Endometrium (tissue), 2 donors: ENCODE results near the gene COL6A1.
"Not testable (repeated sequence)": the region's sequence is repeated elsewhere in the genome, so short reads cannot be mapped to it uniquely, and the experiment has no call there.

Source experiments
- FAIRE-seq: peaks from 2 replicates; lab custom pipeline; 2012; peaks lifted over from hg19 to GRCh38; lab: Jason Lieb, UNC
- donor health status: control.
- donor health status: control.

The COL6A1 gene

DNA sequence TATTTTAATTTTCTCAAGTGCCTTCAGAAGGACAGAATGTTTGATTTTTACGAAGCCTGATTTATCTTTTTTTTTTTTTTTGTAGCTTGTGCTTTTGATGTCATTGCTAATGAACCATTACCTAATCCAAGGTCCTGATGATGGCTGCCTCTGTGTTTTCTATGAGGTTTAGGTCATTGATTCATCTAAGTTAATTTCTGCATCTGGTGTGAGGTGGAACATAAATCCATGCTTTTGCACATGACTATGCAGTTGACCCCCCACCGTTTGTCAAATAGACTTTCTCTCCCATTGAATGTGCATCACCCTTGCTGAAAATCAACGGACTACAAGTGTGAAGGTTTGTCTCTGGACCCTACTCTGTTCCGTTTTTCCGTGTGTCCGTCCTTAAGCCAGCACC is 50.5 kb downstream of the COL6A1 start:
- no peak for FAIRE-seq

DNA sequence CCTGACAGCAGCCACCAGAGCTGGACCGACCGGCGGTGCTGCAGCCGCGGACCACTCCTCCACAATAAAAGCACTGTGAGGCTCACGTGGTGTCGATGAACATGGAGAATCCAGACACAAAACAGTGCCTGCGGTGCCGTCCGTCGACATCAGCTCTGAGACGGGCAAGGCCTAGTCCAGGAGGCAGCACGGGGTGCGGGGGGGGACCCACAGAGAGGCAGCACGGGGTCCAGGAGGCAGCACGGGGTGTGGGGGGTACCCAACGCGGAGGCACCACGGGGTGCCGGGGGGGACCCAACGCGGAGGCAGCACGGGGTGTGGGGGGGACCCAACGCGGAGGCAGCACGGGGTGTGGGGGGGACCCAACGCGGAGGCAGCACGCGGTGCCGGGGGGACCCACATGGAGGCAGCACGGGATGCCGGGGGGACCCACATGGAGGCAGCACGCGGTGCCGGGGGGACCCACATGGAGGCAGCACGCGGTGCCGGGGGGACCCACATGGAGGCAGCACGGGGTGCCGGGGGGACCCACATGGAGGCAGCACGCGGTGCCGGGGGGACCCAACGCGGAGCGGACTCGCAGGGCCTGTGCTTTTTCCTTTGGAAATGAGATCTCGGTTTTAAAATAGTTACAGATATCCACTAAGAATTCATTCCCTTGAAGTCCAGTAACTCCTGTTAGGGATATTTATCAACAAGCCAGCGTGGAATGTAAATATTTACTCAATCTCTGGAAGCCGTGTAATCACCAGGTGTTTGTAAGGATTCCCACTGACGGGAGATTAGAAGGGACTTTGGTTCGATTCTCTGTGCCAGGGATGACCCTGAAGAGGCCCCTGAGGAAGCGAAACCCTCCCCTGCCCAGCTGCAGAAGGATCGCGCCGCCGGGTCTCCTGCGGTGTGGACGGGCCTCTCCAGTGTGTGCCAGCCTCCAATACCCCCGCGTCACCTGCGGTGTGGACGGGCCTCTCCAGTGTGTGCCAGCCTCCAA is 52.1 kb downstream of the COL6A1 start:
- FAIRE-seq: peak; percentile 33

DNA sequence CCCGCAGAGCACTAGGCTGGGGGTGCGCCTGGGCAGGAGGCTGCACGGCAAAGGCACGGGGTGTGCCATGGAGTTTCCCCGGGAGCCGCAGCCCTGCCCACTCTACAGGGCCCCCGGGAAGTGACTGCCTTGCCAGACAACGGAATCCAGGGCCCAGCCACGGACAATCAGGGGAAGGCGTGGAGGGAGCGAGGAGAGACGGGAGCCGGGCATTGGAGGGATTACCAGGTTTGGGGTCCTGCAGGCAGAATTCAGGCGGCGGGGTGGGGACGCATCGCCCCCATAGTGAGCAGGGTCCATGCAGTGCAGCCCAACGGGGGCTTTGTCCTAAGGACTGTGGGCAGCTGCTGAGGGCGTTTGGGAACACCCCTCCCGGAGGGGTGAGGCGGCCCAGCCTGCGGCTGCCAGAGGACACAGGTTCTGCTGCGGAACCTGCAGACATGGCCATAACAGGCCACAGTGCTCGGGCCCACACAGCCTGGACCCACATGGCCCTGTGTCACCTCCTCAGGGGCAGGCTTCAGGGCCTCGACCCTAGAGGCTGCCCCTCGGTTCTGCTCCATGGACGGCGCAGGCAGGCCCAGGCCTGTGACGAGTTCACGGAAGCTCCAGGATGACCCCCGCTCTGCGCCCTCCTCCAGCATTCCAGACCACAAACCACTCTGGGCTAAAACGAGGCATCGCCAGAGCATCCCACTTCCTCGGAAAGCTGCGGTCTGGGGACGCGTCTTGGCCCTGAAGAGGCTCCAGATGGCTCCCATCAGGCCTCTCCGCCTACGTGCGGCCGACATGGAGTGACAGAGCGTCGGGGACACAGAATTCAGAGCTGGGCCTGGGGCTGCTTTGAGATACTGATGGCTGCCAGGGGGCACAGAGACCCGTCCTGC is 54.5 kb downstream of the COL6A1 start:
- FAIRE-seq: no peak

DNA sequence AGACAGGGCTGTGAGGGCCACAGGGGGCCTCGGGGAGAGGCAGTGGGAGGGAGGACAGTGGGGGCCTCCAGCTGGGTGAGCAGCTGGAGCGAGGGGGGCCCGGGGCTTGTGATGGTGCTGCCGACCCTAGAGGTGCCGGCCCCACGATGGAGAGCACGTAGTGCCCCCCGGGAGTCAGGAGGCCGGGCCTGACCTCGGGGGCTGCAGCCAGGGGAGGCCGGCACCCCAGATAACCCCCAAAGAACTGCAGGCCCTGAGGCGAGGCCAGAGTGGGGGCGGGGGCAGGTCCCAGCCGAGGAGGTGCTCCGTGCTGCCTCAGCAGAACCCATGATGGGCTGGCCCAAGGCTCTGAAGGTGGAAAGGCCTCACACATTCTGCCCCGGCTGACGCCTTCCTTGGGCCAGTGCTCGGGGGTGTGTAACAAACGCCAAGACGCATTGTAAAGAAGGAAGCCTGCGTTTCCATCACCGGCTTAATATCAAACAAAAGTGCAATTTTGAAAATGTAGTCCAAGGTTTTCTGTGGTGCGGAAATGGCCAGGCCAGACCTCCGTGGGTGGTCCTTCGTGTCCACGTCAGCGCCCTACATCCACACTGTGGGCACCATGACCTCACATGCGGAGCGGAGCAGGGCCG is 55.2 kb downstream of the COL6A1 start:
- no peak for FAIRE-seq

DNA sequence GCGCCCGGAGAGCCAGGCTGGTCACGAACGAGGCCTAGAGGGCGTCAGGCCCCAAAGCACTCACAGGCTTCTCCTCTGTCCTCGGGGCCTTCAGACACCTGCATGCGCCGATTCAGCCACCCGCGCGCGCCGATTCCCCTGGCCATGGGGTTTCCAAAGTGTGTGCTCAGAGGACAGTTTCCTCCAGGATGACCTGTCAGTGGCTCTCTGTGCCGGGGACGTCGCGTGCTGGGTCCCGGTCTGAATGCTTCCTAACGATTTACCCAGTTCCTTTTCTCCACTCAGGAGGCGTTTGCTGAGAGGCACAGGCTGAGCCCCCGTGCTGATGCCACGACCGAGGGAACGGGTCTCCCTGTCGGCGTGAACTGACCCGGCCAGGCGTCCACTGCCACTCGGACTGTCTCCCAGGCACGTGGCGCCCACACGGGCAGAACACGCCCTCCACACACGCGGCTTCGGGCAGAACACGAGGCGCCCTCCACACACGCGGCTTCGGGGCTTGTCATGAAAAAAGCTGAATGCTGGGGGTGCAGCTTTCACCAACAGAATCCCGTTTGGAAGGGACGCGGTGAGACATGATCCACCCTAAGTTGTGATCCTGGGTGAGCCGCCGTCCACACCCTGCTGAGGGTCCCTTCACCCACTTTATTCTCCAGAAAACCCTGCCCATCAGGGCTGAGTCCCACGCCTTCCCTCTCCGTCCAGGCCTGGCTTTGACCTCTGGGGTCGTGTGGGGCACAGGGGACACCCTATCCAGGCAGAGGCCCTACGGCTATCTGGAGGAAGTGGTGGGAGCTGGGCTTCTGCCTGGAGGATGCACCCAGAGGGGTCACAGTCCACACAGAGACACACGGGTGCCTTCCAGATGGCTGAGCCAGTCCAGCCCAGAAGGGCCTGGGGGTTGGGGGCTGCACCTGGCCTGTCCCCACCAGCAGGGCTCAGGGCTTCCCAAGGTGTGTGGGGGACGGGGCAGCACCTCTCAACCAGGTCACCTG is 56.1 kb downstream of the COL6A1 start:
- no peak for FAIRE-seq

DNA sequence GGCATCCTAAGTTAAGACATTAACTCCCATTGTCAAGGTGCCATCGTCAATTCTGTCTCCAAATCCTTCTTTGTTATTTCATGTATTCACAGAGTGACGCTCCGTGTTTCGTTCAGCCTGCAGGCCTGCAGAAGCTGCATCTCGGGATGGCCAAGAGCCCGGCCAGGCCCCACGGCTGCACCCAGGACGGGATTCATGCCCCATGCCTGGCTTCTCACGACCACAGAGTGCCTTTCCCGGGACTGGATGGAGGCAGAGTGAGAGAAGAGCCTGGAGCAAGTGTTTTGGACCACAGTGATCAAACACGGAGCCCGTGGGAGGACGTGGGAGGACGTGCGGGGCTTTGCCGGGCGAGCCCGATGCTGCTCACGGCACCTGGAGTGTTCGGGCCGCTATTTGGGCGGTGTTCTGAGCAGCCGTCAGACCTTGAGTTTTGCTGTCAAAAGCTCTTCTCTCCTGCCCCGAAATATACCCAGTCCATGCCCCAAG is 56.8 kb downstream of the COL6A1 start:
- FAIRE-seq: no peak

DNA sequence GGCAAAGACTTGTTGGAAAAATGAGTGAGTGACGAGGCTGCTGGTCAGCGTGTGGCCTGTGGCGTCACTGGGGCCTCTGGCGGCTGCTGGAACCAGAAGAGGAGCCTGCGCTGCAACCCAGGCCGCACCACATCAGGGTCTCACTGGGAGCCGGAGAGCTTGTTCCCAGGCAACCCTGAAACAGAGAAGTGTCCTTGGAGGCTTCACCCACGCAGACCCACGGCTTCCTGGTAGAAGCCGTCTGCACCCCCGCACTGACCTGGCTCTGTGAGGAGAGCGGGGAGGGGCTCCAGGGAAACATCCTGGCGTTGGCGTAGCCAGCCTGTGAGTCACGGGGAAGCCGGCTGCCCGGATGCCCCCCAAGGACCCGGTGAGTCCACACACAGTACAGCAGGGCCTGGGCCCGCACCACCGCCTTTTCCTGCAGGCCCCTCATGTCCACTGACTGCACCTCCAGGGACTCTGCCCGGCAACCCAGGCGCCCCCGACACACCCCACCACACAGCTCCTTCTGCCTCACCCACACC is 57.4 kb downstream of the COL6A1 start:
- no peak for FAIRE-seq

DNA sequence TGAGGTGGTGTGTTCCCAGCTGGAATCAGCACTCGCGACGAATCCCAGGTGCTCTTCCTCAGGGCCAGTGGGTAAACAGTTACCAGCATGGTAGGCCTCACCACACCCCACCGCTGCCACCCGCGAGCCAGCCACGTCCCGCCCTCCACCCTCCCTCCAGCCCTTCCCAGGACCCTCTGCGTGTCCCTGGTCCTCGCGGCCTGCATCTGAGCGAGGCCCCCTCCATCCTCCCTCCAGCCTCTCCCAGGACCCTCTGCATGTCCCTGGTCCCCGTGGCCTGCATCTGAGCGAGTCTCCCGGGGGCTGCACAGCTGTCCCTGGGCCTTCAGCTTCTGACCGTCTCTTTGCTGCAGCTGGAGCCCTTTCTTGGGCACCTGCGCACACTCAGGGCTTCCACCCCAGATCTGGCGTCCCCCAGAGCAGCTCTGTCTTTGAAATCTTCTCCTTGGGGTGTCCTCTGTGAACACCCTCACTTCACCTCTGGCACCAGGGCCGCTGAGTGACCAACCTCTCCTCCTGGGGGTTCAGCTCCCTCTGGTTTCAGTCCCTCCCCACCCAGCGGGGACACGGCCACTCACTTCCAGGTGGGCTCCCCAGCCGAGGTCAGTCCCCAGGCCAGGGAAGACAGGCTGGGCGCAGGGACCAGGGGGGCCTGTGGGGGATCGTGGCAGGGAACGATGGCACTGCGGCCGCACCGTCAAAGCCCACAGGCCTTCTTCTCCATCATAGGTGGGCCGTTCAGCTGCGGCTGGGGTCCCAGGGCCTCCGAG is 58.5 kb downstream of the COL6A1 start:
- FAIRE-seq: no peak

DNA sequence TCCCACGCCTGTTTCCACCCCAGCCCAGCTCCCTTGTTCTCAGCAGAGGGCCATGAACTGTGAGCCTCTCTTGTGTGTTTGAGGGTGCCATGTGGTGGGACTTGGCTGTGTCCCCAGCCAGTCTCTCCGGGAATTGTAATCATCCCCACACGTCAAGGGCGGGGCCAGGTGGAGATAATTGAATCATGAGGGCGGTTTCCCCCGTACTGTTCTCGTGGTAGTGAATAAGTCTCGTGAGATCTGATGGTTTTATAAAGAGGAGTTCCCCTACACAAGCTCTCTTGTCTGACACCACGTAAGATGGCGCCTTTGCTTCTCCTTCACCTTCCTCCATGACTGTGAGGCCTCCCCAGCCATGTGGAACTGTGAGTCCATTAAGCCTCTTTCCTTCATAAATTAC is 59.1 kb downstream of the COL6A1 start:
- no peak for FAIRE-seq

DNA sequence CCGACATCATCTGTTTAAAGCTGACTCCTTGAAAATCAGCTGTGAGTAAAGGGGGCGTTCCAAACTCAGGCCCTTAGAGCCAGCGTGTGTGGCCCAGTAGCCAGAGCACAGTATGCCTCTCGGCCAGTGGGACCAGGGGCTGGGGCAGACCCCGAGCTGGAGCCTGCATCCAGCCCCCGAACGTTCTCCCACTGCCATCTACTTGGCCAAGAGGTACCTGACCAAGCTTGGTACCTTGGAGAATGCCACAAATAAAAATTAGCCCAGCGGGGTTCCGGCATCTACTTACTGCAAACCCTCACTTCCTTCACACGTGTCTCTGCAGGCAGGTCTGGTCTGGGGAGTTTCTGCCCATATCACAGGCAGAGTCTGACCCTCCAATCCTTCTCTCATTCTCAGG is 59.6 kb downstream of the COL6A1 start:
- no peak for FAIRE-seq

DNA sequence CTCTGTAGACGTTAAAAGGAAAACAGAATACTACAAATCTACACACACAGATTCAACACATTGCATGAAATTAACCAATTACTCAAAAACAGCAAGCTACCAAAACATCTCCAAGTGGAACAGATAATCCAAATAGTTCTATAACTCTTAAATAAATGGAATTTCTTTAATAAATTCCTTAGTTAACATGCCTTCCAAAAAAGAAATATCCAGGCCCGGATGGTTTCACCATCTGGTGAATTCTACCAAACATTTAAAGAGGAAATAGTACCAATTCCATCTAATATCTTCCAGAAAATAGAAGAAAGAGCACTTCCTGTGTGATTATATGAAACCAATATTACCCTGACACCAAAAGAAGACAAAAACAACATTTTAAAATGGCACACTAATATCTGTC is 63.6 kb downstream of the COL6A1 start:
- FAIRE-seq: no peak

DNA sequence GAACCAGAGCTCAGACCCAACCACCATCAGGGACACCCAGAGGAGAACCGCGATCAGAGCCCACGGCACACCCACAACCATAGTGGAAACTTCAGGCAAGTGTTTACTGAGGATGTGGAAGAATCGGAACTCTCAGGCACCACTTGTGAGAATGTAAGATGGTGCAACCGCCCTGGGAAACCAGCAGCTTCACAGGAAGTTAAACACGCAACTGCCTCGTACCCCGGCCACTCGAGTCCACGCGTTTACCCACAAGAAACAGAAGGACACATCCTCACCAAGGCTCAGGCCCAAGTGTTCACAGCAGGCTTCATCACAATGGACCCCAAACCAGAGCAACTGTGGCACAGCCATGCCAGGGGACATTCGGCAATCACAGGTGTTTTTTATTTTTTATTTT is 64.9 kb downstream of the COL6A1 start:
- no peak for FAIRE-seq

DNA sequence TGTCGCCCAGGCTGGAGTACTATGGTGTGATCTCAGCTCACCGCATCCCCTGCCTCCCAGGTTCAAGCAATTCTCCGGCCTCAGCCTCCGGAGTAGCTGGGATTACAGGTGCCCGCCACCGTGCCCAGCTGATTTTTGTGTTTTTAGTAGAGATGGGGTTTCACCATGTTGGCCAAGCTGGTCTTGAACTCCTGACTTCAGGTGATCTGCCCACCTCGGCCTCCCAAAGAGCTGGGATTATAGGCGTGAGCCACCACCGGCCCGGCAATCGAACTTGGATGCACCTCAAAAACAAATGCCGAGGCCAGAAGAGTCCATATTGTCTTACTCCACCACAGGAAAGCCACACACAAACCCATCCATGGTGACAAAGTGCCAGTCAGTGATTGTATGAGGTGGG is 65.3 kb downstream of the COL6A1 start:
- FAIRE-seq: not testable (repeated sequence)

DNA sequence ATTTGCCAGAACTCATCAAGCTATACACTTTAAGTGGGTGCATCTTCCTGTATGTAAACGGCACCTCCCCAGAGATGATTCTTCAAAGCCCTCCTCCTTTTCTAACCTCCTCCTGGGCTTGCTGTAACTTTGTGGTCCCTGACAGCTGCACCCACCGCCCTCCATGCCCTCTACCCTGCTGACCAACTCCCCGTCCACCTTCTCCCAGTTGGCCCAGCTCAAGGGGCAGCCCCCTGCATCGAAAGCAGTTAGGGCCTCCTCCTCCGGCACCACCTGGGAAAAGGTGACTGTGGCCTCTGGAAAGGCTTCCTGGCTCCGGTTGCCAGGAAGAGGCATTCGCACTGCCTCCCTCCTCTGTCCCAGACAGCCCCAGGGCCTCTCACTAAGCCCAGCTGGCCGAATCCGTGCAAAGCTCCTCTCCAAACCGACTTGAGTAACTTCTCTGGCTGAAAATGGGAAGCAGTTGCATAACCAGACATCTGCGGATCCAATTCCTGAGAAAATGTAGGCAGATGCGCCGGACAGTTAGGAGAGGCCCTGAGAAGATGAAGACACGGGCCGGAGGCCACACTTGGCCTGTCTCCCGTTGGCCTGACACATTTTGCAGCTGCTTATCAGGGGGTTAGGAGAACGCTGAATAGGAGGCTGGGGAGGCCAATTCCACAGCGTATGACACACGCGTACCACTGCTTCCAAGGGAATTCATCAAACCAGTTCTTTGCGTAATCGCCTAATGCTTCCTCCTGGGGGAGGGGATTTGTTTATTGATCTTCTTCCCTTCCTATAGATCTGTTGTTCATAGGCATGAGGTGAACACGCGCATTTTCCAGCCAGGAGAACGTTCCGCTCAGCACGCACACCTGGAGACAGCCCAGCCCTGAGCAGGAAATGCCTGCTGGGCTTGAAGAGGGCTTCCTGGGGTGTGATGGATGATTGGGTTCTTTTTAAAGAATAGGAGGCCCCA is 67.6 kb downstream of the COL6A1 start:
- no peak for FAIRE-seq

DNA sequence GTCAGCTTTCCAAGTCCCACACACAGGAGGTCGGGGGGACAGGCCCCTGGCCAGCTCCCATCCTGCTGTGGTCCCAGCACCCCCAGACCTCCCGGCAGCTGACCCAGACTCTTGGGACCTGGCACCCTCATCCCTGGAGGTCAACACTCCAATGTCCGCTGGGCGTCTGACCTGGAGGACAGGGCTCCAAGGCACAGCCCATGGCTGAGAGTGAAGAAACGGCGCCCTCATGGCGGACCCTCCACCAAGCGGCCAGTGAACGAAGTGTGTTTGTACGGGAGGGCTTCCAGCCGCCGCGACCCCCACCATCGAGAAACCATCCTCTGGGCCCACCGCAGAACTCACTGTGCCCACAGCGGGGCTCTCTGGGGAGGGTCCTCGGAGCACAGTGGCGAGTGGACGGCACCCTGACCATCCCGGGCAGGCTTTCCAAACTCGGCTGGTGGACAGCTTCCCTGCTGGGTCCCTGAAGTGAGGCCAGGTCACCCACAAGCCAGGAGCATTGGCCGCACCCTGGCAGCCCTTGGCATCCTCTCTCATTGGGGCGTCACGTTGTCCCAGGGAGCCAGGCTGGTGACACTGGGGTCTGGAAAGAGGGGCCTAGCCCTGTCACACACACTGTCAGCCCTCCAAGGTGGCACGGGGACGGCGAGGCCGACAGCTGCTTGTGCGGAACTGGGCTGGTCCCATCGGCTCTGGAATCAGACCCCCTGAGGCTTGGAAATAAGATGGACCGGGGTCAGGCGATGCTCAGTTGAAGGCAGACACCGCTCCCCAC is 68.5 kb downstream of the COL6A1 start:
- no peak for FAIRE-seq

DNA sequence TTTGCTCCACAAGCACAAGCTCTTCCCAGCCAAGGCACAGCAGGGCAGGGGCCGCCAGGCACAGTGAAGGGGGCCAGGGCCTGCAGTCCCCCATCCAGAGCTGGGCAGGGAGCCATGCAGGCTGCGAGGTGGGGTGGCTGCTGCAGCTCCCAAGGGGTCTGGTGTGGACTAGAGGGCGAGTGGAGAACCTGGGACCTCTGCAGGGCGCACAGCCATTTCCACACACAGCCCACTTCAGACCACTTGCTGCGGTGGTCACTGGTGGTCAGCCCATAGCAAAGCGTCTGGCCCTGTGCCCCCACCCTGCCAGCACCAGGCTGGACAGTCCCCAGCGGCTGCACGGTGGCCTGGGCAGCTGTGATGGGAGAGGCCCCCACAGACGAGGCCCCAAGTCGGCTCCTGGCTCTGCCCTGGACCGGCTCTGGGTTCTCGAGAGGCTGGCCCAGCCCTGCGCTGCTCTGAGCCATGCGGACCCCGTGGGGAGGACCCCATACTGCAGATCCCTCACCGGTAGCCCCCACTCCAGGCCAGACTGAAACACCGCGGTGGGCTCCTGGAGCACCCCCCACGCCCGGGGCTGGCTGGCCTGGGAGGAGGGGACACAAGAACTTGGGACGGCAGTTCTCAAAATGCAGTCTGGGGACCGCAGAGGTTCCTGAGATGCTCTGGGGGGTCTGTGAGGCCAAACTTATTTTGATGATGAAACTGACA is 69.3 kb downstream of the COL6A1 start:
- no peak for FAIRE-seq

DNA sequence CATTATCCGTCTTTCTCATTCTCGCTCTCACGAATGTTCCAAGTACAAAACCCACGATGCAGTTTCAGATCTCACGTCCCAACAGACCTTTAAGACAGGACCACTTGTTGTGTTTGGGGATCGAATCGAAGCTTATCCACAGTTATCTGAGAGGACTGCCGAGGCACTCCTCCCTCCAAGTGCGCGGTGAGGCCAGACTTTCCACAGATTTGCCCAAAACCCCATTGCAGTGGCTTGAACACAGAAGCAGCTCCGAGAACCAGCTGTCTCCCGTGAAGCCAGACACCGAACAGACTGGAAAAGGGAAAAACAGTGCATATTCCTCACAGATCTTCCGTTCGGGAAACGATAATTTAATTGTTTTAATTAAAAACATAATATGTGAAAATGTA is 69.8 kb downstream of the COL6A1 start:
- no peak for FAIRE-seq
